K562 (cell line): ENCODE results near the gene SLC27A4. TPM values are rescaled to one million over a fixed set of nuclear protein-coding genes. Genes with fewer than 3 reads are reported as not detected.

ENCODE experiments used
- ATAC-seq: fragments of 200-7000 bp; cut with Tn5 transposase; 3 replicates; pipeline ENCODE4 v1.9.1; 2020; ENCODE audit warnings: moderate library complexity
- BruUV-seq: library from RNA; stranded (reverse); fragments of 400-500 nt; replicated peaks from 2 replicates; lab custom pipeline; 2021; lab: Mats Ljungman, UMichigan
- CTCF ChIA-PET: fragments of 300-600 bp; formaldehyde crosslinking; extraction: SDS; loops from one replicate; lab custom pipeline; 2021; ENCODE audit warnings: low intra/inter-chr PET ratio; lab: Yijun Ruan, JAX
- POLR2A ChIA-PET: fragments of 300-600, 350-650 bp; sonication (Branson Sonifier 250); formaldehyde crosslinking; extraction: SDS; loops from one replicate; lab custom pipeline; 2021; ENCODE audit warnings: antibody characterized with exemption, inconsistent platforms; lab: Yijun Ruan, JAX
- DNase-seq, 4 experiments: peaks; one replicate each; pipeline versions ENCODE4 v3.0.0 to v3.0.0-alpha.2; 2011 to 2018; ENCODE audit warnings: low spot score in 3 of 4, mixed read lengths in 3 of 4; ENCODE audit errors: extremely low read depth in 1 of 4
- FAIRE-seq: peaks from 2 replicates; lab custom pipeline; 2011; peaks lifted over from hg19 to GRCh38; lab: Jason Lieb, UNC
- H2AFZ ChIP-seq: 2 replicates; pipeline ENCODE4 v1.6.0; 2011; ENCODE audit warnings: low read depth, low read length, control low read depth, inconsistent platforms
- H3K27ac ChIP-seq: fragments of 200-600 bp; 3 replicates; pipeline ENCODE4 v1.8.0; 2011; ENCODE audit warnings: low read depth, mild to moderate bottlenecking, control low read depth, inconsistent platforms, low read length, moderate library complexity, mixed read lengths; ENCODE audit errors: extremely low read depth
- H3K27me3 ChIP-seq, 2 experiments: fragments of 300-600 bp in 1 of 2; 2 replicates in 1 of 2; 3 replicates in 1 of 2; pipeline versions ENCODE4 v1.6.0 to v1.8.0; 2011; ENCODE audit warnings: inconsistent platforms in 2 of 2, low read length in 2 of 2, mild to moderate bottlenecking in 1 of 2, mixed read lengths in 1 of 2, moderate library complexity in 1 of 2; ENCODE audit not compliant: control insufficient read depth in 2 of 2, insufficient read depth in 2 of 2
- H3K36me3 ChIP-seq: fragments of 300-600 bp; 3 replicates; pipeline ENCODE4 v1.8.0; 2011; ENCODE audit warnings: mild to moderate bottlenecking, low read length, inconsistent platforms; ENCODE audit not compliant: control insufficient read depth, insufficient read depth
- H3K4me1 ChIP-seq, 2 experiments: fragments of 200-600 bp in 1 of 2; replicated peaks in 1 of 2; 2 replicates in 1 of 2; 3 replicates in 1 of 2; pipeline versions ENCODE4 v1.5.1 to v1.8.0; 2011; ENCODE audit warnings: inconsistent platforms in 2 of 2, low read length in 2 of 2, mild to moderate bottlenecking in 1 of 2, mixed read lengths in 1 of 2, moderate library complexity in 1 of 2; ENCODE audit not compliant: control insufficient read depth in 2 of 2, insufficient read depth in 2 of 2
- H3K4me2 ChIP-seq: 2 replicates; pipeline ENCODE4 v1.6.1; 2011; ENCODE audit warnings: low read length, control low read depth, inconsistent platforms, mixed read lengths; ENCODE audit not compliant: insufficient read depth
- H3K4me3 ChIP-seq: fragments of 200-600 bp; sonication (generic), shearing (Covaris generic); 2 replicates; pipeline ENCODE4 v1.5.1; 2016; ENCODE audit warnings: control low read depth, inconsistent platforms
- H3K79me2 ChIP-seq: fragments of 200-600 bp; 3 replicates; pipeline ENCODE4 v1.8.0; 2011; ENCODE audit warnings: low read length, inconsistent platforms; ENCODE audit not compliant: control insufficient read depth, insufficient read depth
- H3K9ac ChIP-seq, 2 experiments: 2 replicates each; pipeline versions ENCODE4 v1.6.0 to v1.6.1; 2011; ENCODE audit warnings: low read depth in 2 of 2, low read length in 2 of 2, control low read depth in 1 of 2, inconsistent platforms in 1 of 2, mild to moderate bottlenecking in 1 of 2, mixed read lengths in 1 of 2; ENCODE audit not compliant: insufficient read depth in 1 of 2
- H3K9me1 ChIP-seq: one replicate; pipeline ENCODE4 v1.6.0; 2011; ENCODE audit warnings: inconsistent platforms, mild to moderate bottlenecking, low read length, moderate library complexity; ENCODE audit not compliant: control insufficient read depth, insufficient read depth
- H3K9me3 ChIP-seq: replicated peaks from 2 replicates; pipeline ENCODE4 v1.5.1; 2011; ENCODE audit warnings: low read depth, low read length, inconsistent platforms; ENCODE audit not compliant: control insufficient read depth, insufficient read depth
- H4K20me1 ChIP-seq: replicated peaks from 2 replicates; pipeline ENCODE4 v1.6.1; 2011; ENCODE audit warnings: low read length, inconsistent platforms, mixed read lengths; ENCODE audit not compliant: control insufficient read depth, insufficient read depth
- BRD4 ChIP-seq: fragments of 200-600 bp; sonication (generic); IDR thresholded peaks from 2 replicates; pipeline ENCODE4 v1.6.1; 2017; ENCODE audit warnings: inconsistent platforms
- HDAC3 ChIP-seq: fragments of 450-650 bp; IDR thresholded peaks from 2 replicates; pipeline ENCODE4 v1.6.1; 2018; ENCODE audit warnings: borderline replicate concordance, mild to moderate bottlenecking, moderate library complexity; ENCODE audit not compliant: partially characterized antibody
- KDM1A ChIP-seq, 2 experiments: fragments of 450-650 bp; IDR thresholded peaks; 2 replicates each; pipeline ENCODE4 v1.6.1; 2016; ENCODE audit warnings: mild to moderate bottlenecking in 2 of 2
- L3MBTL2 ChIP-seq: fragments of 450-650 bp; IDR thresholded peaks from 2 replicates; pipeline ENCODE4 v1.6.1; 2016; ENCODE audit warnings: mild to moderate bottlenecking, moderate library complexity
- NCOA6 ChIP-seq: fragments of 450-650 bp; IDR thresholded peaks from 2 replicates; pipeline ENCODE4 v1.6.1; 2017; ENCODE audit warnings: mild to moderate bottlenecking
- ZBTB33 ChIP-seq: sonication (generic); formaldehyde crosslinking; IDR thresholded peaks from 2 replicates; pipeline ENCODE4 v1.8.1; 2023; ENCODE audit warnings: mild to moderate bottlenecking, missing genetic modification reagents
- ZNF347 ChIP-seq: fragments of 450-650 bp; formaldehyde crosslinking; IDR thresholded peaks from 2 replicates; pipeline ENCODE4 v1.4.0; 2020; ENCODE audit warnings: low read depth, mild to moderate bottlenecking, moderate library complexity
- WGBS: fragments of 100-300 bp; shearing (Covaris generic); methylation state at CpG from one replicate; pipeline ENCODE4 v1.1.6; 2016; ENCODE audit warnings: low coverage, mixed read lengths; ENCODE audit not compliant: insufficient coverage; ENCODE audit errors: missing lambda C conversion rate; 5-methylcytosine and 5-hydroxymethylcytosine counted together
- in situ Hi-C: fragments of 300-500 bp; cut with MboI; formaldehyde crosslinking; loops from 4 replicates; pipeline ENCODE4 v1.15.0; 2018; ENCODE audit warnings: inconsistent platforms, mixed read lengths
- intact Hi-C: fragments of 100-400 bp; cut with micrococcal nuclease; formaldehyde crosslinking; loops from 2 replicates; pipeline ENCODE4 v1.14.2; 2022
- polyA plus RNA-seq, 8 experiments: library from polyadenylated mRNA; depleted of rRNA in 4 of 8; stranded (reverse) in 5 of 8; unstranded in 3 of 8; fragments of >200 nt; fragmentation: Nextera tagmentation in 2 of 8; fragmentation: Illumina TruSeq in 1 of 8; extraction: Ambion mirVana in 2 of 8; extraction: Trizol in 1 of 8; gene quantifications; 2 replicates each; pipeline versions ENCODE4 v1.2.1 to v1.2.3, GENCODE V29; 2011 to 2014; ENCODE audit warnings: inconsistent platforms in 1 of 8, missing spikeins in 1 of 8
- total RNA-seq, 7 experiments: library from RNA; depleted of rRNA in 6 of 7; stranded (reverse); fragments of >200 nt in 6 of 7; fragmentation: Illumina TruSeq in 2 of 7; extraction: Trizol in 2 of 7; gene quantifications; 2 replicates each; pipeline versions ENCODE4 v1.2.1 to v1.2.3, GENCODE V29; 2011 to 2021; ENCODE audit warnings: low replicate concordance in 1 of 7

The SLC27A4 gene
- total and polyA plus RNA-seq, 9 of the 15 experiments (the other 6 are each of a cell fraction or from before 2014, with no cell fraction given), result 0.25 to 35.7 (median 14.0) TPM

GRCh38 chr9:128388150-128388549 is 47.8 kb downstream of the SLC27A4 start (continued):
- TF ChIP-seq HDAC3, result no peak
- no peak for TF ChIP-seq ZNF347 (CRISPR knock-in tag)

DNA sequence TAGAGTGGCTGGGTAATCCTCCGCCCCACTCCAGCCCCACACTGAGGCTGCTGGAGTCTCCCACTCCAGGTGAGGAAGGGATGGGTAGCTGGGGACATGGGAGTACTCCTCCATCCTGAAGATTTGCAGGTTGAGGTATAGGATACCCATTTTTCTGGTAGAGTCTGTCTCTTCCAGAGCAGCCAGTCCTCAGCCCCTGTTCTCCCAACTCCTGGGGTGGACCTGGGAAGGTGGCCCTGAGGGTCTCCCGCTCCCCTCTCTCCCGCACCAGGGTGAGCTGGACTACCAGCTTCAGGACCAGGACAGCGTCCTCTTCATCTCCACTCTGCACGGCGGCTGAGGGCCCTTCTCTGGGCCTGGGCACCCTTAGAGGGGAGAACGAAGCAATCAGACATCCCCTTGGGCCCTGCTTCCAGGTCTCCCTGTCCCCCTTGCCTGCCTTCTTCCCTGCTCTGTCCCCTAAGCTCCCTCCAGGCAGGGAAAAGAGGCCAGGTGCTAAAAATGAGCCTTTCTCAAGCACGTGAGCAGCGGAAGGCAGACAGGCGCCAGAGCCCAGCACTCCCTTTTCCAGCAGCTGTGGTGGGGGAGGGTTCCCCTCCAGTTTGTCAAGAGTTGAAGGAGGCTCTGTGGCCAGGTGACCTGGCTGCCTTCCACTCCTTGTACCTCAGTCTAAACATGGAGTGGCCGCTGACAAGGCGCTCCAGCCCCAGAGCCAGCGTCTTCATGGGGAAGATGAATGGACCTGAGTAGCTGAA is 49.2 kb downstream of the SLC27A4 start:
- peaks cover 70% of the 10 kb centered on the region; the same call in 2 of the 3 replicates for H3K36me3 ChIP-seq
- 86% methylated on average over 9 of the region's 13 CpGs for WGBS
- H3K27me3 ChIP-seq, result no peaks in the 10 kb centered on the region
- H3K27ac ChIP-seq, result no peak overlapping the region
- FAIRE-seq (no peak), DNase-seq (no peak), ATAC-seq (no peak)
- in situ Hi-C loops, result no loop called here
- TF ChIP-seq L3MBTL2 (no peak), BRD4 (no peak), ZBTB33 (CRISPR knock-in tag) (peak; percentile 49; the same call in 1 of the 2 replicates), NCOA6 (no peak), KDM1A (IDR thresholded peaks at IDR 0.05) (no peak)
- H2AFZ ChIP-seq, result no peak overlapping the region
- H4K20me1 ChIP-seq, result no peaks in the 10 kb centered on the region
- ChIA-PET CTCF (no interaction called here), POLR2A (interaction anchor here (0.5 to 1.3 kb wide), 4 partner anchors 12 to 149 kb away, joined by 3 to 5 read pairs (median 3); partner anchors contain the start of gene URM1)
- H3K9me1 ChIP-seq, result peaks cover 5% of the 10 kb centered on the region
- intact Hi-C loops, result no loop called here
- H3K9ac ChIP-seq, result 0 out of 4 replicates have a peak overlapping the region, but pooled peaks of 1 of the 2 experiments have one; percentile 63
- no TSS peak for BruUV-seq
- H3K4me1 ChIP-seq, result peaks cover 0 to 14% of the 10 kb centered on the region in 2 experiments; a peak in 2 of 5 replicates
- H3K4me3 ChIP-seq, result no peak overlapping the region
- no peaks in the 10 kb centered on the region for H3K9me3 ChIP-seq
- no peaks in the 10 kb centered on the region for H3K79me2 ChIP-seq
- H3K4me2 ChIP-seq, result no peak overlapping the region
